CD4-positive, alpha-beta memory T cell (primary cell): ENCODE measurements around the gene CFAP300. TPM values are rescaled to one million over a fixed set of nuclear protein-coding genes. Genes with fewer than 3 reads are reported as not detected.

Source experiments
- CTCF ChIA-PET: fragments of 350-600 bp; sonication (Branson Sonifier 250); formaldehyde crosslinking; loops from one replicate; lab custom pipeline; 2021; ENCODE audit warnings: inconsistent platforms; ENCODE audit not compliant: partially characterized antibody; lab: Charles Lee
- POLR2A ChIA-PET: fragments of 350-600 bp; sonication (Branson Sonifier 250); formaldehyde crosslinking; loops from one replicate; lab custom pipeline; 2021; ENCODE audit not compliant: partially characterized antibody; lab: Charles Lee
- DNase-seq, 5 donors: peaks; one replicate each; pipeline versions ENCODE4 v3.0.0 to v3.0.0-alpha.2; 2020 to 2022; ENCODE audit warnings: mixed read lengths in 1 of 5
- H3K27ac ChIP-seq: one replicate; pipeline ENCODE4 v1.7.0; 2013; ENCODE audit warnings: low read depth, low read length
- H3K27me3 ChIP-seq: 2 replicates; pipeline ENCODE4 v1.7.0; 2013; ENCODE audit warnings: mild to moderate bottlenecking, low read length, moderate library complexity; ENCODE audit not compliant: insufficient read depth
- H3K36me3 ChIP-seq: 2 replicates; pipeline ENCODE4 v1.7.0; 2013; ENCODE audit warnings: mild to moderate bottlenecking, low read length, moderate library complexity; ENCODE audit not compliant: insufficient read depth
- H3K4me1 ChIP-seq: 2 replicates; pipeline ENCODE4 v1.7.0; 2013; ENCODE audit warnings: mild to moderate bottlenecking, low read length, moderate library complexity; ENCODE audit not compliant: insufficient read depth
- H3K4me3 ChIP-seq, 2 donors: one replicate each; pipeline ENCODE4 v1.7.0; 2013; ENCODE audit warnings: low read length in 2 of 2, mild to moderate bottlenecking in 1 of 2
- H3K9me3 ChIP-seq, 2 donors: one replicate each; pipeline ENCODE4 v1.7.0; 2013; ENCODE audit warnings: low read length in 2 of 2, control low read depth in 1 of 2; ENCODE audit not compliant: control insufficient read depth in 1 of 2
- H3K27ac Mint-ChIP-seq, 7 donors: one replicate each; pipeline ENCODE4 v1.8.0; 2020 to 2021; ENCODE audit warnings: mixed read lengths in 7 of 7, mild to moderate bottlenecking in 6 of 7, inconsistent platforms in 3 of 7, moderate library complexity in 3 of 7
- H3K27me3 Mint-ChIP-seq, 2 donors: one replicate each; pipeline ENCODE4 v1.8.0; 2020 to 2021; ENCODE audit warnings: mixed read lengths in 2 of 2
- H3K36me3 Mint-ChIP-seq, 2 donors: one replicate each; pipeline ENCODE4 v1.8.0; 2020 to 2021; ENCODE audit warnings: mixed read lengths in 2 of 2, inconsistent platforms in 1 of 2, mild to moderate bottlenecking in 1 of 2
- H3K4me1 Mint-ChIP-seq, 4 donors: one replicate each; pipeline ENCODE4 v1.8.0; 2020 to 2021; ENCODE audit warnings: mixed read lengths in 4 of 4, mild to moderate bottlenecking in 1 of 4
- H3K4me3 Mint-ChIP-seq, 8 donors: one replicate each; pipeline ENCODE4 v1.8.0; 2020 to 2021; ENCODE audit warnings: mixed read lengths in 8 of 8, mild to moderate bottlenecking in 7 of 8, moderate library complexity in 6 of 8, inconsistent platforms in 3 of 8
- H3K9me3 Mint-ChIP-seq, 8 donors: one replicate each; pipeline ENCODE4 v1.8.0; 2020 to 2021; ENCODE audit warnings: mixed read lengths in 8 of 8, mild to moderate bottlenecking in 5 of 8, inconsistent platforms in 3 of 8, moderate library complexity in 1 of 8
- intact Hi-C: fragments of 100-400 bp; cut with micrococcal nuclease; formaldehyde crosslinking; loops from one replicate; pipeline ENCODE4 v1.15.1; 2023
- polyA plus RNA-seq, 2 donors: library from polyadenylated mRNA; unstranded; fragments of 300-500 nt; fragmentation: Illumina TruSeq; gene quantifications; one replicate each; pipeline ENCODE4 v1.2.3, GENCODE V29; 2021
- total RNA-seq, 2 experiments: library from RNA; stranded (reverse); gene quantifications; one replicate each; pipeline ENCODE4 v1.2.3, GENCODE V29; 2021

The CFAP300 gene
- total RNA-seq (not detected), polyA plus RNA-seq (not detected)

GRCh38 chr11:102047305-102047924, at the start of gene CFAP300:
TSS of gene CFAP300 (plus strand) at chr11:102047437. CDS start at chr11:102047471, 34 bp downstream.
- intact Hi-C loops: no loop called here
- CTCF ChIA-PET: no interaction called here
- H3K27ac ChIP-seq: no peak within 1 kb of the TSS
- Mint-ChIP-seq H3K4me3 (peak within 1 kb of the TSS; percentile 60 to 81 (median 75)), H3K36me3 (no peaks in the 10 kb centered on the region), H3K27me3 (peaks cover 20 to 25% of the 10 kb centered on the region in 2 donors), H3K27ac (peak within 1 kb of the TSS in 1 of 7 donors; percentile 68), H3K9me3 (peaks cover 0 to 8% (median 0%) of the 10 kb centered on the region in 8 donors), H3K4me1 (peaks cover 4 to 11% (median 7%) of the 10 kb centered on the region in 4 donors)
- H3K9me3 ChIP-seq: no peaks in the 10 kb centered on the region
- peak within 1 kb of the TSS in 1 of 2 donors; percentile 17 for H3K4me3 ChIP-seq
- POLR2A ChIA-PET: no interaction called here
- peaks cover 11% of the 10 kb centered on the region for H3K4me1 ChIP-seq
- no peaks in the 10 kb centered on the region for H3K27me3 ChIP-seq
- DNase-seq: peak; percentile 15 to 42 (median 26)
- no peaks in the 10 kb centered on the region for H3K36me3 ChIP-seq

GRCh38 chr11:102001657-102002338, 45.4 kb upstream of the CFAP300 start:
- Mint-ChIP-seq H3K27me3 (no peaks in the 10 kb centered on the region), H3K9me3 (no peaks in the 10 kb centered on the region), H3K4me1 (peaks cover 2 to 7% (median 5%) of the 10 kb centered on the region in 4 donors), H3K36me3 (peaks cover 0 to 5% of the 10 kb centered on the region in 2 donors), H3K4me3 (no peak overlapping the region), H3K27ac (no peak overlapping the region)
- Histone ChIP-seq H3K27ac (no peak overlapping the region), H3K9me3 (no peaks in the 10 kb centered on the region), H3K4me1 (no peaks in the 10 kb centered on the region), H3K36me3 (no peaks in the 10 kb centered on the region), H3K27me3 (no peaks in the 10 kb centered on the region), H3K4me3 (no peak overlapping the region)
- no peak for DNase-seq
- POLR2A ChIA-PET: no interaction called here
- CTCF ChIA-PET: interaction anchor here (0.9 kb wide), 1 partner anchor 141 kb away, joined by 3 read pairs; no protein-coding TSS in a partner anchor
- intact Hi-C loops: no loop called here

GRCh38 chr11:102004220-102004619, 43.0 kb upstream of the CFAP300 start:
- Histone ChIP-seq H3K27ac (no peak overlapping the region), H3K4me1 (no peaks in the 10 kb centered on the region), H3K4me3 (no peak overlapping the region), H3K36me3 (no peaks in the 10 kb centered on the region), H3K9me3 (no peaks in the 10 kb centered on the region), H3K27me3 (no peaks in the 10 kb centered on the region)
- ChIA-PET CTCF (no interaction called here), POLR2A (no interaction called here)
- DNase-seq: peak in 1 of 5 donors; percentile 9
- Mint-ChIP-seq H3K4me1 (peaks cover 2 to 7% (median 5%) of the 10 kb centered on the region in 4 donors), H3K9me3 (no peaks in the 10 kb centered on the region), H3K27me3 (no peaks in the 10 kb centered on the region), H3K4me3 (no peak overlapping the region), H3K27ac (peak overlapping the region in 1 of 7 donors; percentile 58), H3K36me3 (no peaks in the 10 kb centered on the region)
- intact Hi-C loops: no loop called here

GRCh38 chr11:102005306-102005705, 41.9 kb upstream of the CFAP300 start:
- Histone ChIP-seq H3K4me1 (no peaks in the 10 kb centered on the region), H3K36me3 (no peaks in the 10 kb centered on the region), H3K4me3 (no peak overlapping the region), H3K9me3 (no peaks in the 10 kb centered on the region), H3K27me3 (no peaks in the 10 kb centered on the region), H3K27ac (no peak overlapping the region)
- DNase-seq: no peak
- ChIA-PET POLR2A (no interaction called here), CTCF (interaction anchor here (1.0 to 4.2 kb wide), 3 partner anchors 14 to 141 kb away, joined by 3 to 123 read pairs (median 3); partner anchors contain the start of gene CEP126)
- H3K9me3 Mint-ChIP-seq: no peaks in the 10 kb centered on the region
- no peak overlapping the region for H3K27ac Mint-ChIP-seq
- peaks cover 2 to 7% (median 5%) of the 10 kb centered on the region in 4 donors for H3K4me1 Mint-ChIP-seq
- H3K36me3 Mint-ChIP-seq: no peaks in the 10 kb centered on the region
- H3K27me3 Mint-ChIP-seq: peaks cover 0 to 6% of the 10 kb centered on the region in 2 donors
- H3K4me3 Mint-ChIP-seq: no peak overlapping the region
- intact Hi-C loops: no loop called here

GRCh38 chr11:102006835-102007566, 40.2 kb upstream of the CFAP300 start:
- no peaks in the 10 kb centered on the region for H3K9me3 Mint-ChIP-seq
- H3K27me3 Mint-ChIP-seq: peaks cover 0 to 6% of the 10 kb centered on the region in 2 donors
- Histone ChIP-seq H3K27ac (no peak overlapping the region), H3K9me3 (no peaks in the 10 kb centered on the region), H3K4me3 (no peak overlapping the region), H3K4me1 (no peaks in the 10 kb centered on the region), H3K27me3 (peaks cover 5% of the 10 kb centered on the region), H3K36me3 (no peaks in the 10 kb centered on the region)
- H3K4me1 Mint-ChIP-seq: peaks cover 2 to 7% (median 5%) of the 10 kb centered on the region in 4 donors
- DNase-seq: no peak
- ChIA-PET CTCF (interaction anchor here (0.9 to 4.2 kb wide), 14 partner anchors 9 to 262 kb away, joined by 3 to 123 read pairs (median 6); partner anchors contain the start of gene CEP126), POLR2A (no interaction called here)
- H3K36me3 Mint-ChIP-seq: no peaks in the 10 kb centered on the region
- no peak overlapping the region for H3K27ac Mint-ChIP-seq
- no peak overlapping the region for H3K4me3 Mint-ChIP-seq
- intact Hi-C loops: no loop called here

GRCh38 chr11:102007567-102008437, 39.4 kb upstream of the CFAP300 start:
- peaks cover 2 to 7% (median 5%) of the 10 kb centered on the region in 4 donors for H3K4me1 Mint-ChIP-seq
- no peak overlapping the region for H3K4me3 ChIP-seq
- intact Hi-C loops: loop anchor here (1.0 kb wide), 1 partner anchor 148 kb away; no protein-coding TSS in a partner anchor
- no peaks in the 10 kb centered on the region for H3K9me3 ChIP-seq
- DNase-seq: peak in 4 of 5 donors; percentile 34 to 48 (median 38)
- CTCF ChIA-PET: interaction anchor here (0.7 to 4.2 kb wide), 16 partner anchors 9 to 657 kb away, joined by 3 to 123 read pairs (median 4); partner anchors contain the start of gene CEP126
- POLR2A ChIA-PET: no interaction called here
- peaks cover 4% of the 10 kb centered on the region for H3K4me1 ChIP-seq
- H3K27ac Mint-ChIP-seq: no peak overlapping the region
- no peak overlapping the region for H3K27ac ChIP-seq
- peaks cover 0 to 9% of the 10 kb centered on the region in 2 donors for H3K27me3 Mint-ChIP-seq
- no peak overlapping the region for H3K4me3 Mint-ChIP-seq
- no peaks in the 10 kb centered on the region for H3K36me3 ChIP-seq
- H3K36me3 Mint-ChIP-seq: no peaks in the 10 kb centered on the region
- H3K27me3 ChIP-seq: peaks cover 5% of the 10 kb centered on the region
- H3K9me3 Mint-ChIP-seq: no peaks in the 10 kb centered on the region
